WTC11 (cell line): Measurements from ENCODE around the gene FAM20C.

Experiments used
- CREM ChIP-seq: sonication (generic); formaldehyde crosslinking; IDR thresholded peaks from 2 replicates; pipeline ENCODE4 v1.8.1; 2022; ENCODE audit warnings: mild to moderate bottlenecking, missing genetic modification reagents, moderate library complexity
- TF ChIP-seq, protein P1 (sequence below): sonication (generic); formaldehyde crosslinking; IDR thresholded peaks from 2 replicates; pipeline ENCODE4 v1.8.1; 2023; ENCODE audit warnings: mild to moderate bottlenecking, missing genetic modification reagents, borderline replicate concordance

- TF ChIP-seq, protein P1, sequence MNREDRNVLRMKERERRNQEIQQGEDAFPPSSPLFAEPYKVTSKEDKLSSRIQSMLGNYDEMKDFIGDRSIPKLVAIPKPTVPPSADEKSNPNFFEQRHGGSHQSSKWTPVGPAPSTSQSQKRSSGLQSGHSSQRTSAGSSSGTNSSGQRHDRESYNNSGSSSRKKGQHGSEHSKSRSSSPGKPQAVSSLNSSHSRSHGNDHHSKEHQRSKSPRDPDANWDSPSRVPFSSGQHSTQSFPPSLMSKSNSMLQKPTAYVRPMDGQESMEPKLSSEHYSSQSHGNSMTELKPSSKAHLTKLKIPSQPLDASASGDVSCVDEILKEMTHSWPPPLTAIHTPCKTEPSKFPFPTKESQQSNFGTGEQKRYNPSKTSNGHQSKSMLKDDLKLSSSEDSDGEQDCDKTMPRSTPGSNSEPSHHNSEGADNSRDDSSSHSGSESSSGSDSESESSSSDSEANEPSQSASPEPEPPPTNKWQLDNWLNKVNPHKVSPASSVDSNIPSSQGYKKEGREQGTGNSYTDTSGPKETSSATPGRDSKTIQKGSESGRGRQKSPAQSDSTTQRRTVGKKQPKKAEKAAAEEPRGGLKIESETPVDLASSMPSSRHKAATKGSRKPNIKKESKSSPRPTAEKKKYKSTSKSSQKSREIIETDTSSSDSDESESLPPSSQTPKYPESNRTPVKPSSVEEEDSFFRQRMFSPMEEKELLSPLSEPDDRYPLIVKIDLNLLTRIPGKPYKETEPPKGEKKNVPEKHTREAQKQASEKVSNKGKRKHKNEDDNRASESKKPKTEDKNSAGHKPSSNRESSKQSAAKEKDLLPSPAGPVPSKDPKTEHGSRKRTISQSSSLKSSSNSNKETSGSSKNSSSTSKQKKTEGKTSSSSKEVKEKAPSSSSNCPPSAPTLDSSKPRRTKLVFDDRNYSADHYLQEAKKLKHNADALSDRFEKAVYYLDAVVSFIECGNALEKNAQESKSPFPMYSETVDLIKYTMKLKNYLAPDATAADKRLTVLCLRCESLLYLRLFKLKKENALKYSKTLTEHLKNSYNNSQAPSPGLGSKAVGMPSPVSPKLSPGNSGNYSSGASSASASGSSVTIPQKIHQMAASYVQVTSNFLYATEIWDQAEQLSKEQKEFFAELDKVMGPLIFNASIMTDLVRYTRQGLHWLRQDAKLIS: no peak
- TF ChIP-seq CREM (CRISPR knock-in tag): no peak
Observed at GRCh38 chr7:210401-210925, 18.1 kb downstream of the FAM20C start.
